IMR-90 (cell line): ENCODE data around the gene IL1RAPL1. TPM values are rescaled to one million over a fixed set of nuclear protein-coding genes. Genes with fewer than 3 reads are reported as not detected.

Experiments used
- ATAC-seq: fragments of 200-7000 bp; cut with Tn5 transposase; 2 replicates; pipeline ENCODE4 v1.9.1; 2020; ENCODE audit warnings: low read depth, mild to moderate bottlenecking, moderate library complexity
- BruUV-seq: library from RNA; stranded (reverse); fragments of 400-500 nt; replicated peaks from 2 replicates; lab custom pipeline; 2021; lab: Mats Ljungman, UMichigan
- CTCF ChIA-PET: fragments of 300-600 bp; formaldehyde crosslinking; extraction: SDS; loops from one replicate; lab custom pipeline; 2021; ENCODE audit warnings: antibody characterized with exemption; lab: Yijun Ruan, JAX
- POLR2A ChIA-PET: fragments of 300-600 bp; sonication (Branson Sonifier 250); formaldehyde crosslinking; loops from one replicate; lab custom pipeline; 2022; ENCODE audit warnings: antibody characterized with exemption; ENCODE audit not compliant: unreplicated experiment; lab: Charles Lee
- DNase-seq: peaks from one replicate; pipeline ENCODE4 v3.0.0; 2013
- H2AFZ ChIP-seq: replicated peaks from 2 replicates; pipeline ENCODE3; 2013; ENCODE audit warnings: low read length, mild to moderate bottlenecking; ENCODE audit not compliant: poor library complexity
- H2AK5ac ChIP-seq: 2 replicates; pipeline ENCODE4 v1.6.1; 2013; ENCODE audit warnings: low read depth, low read length, inconsistent platforms
- H2AK9ac ChIP-seq: replicated peaks from 2 replicates; pipeline ENCODE3; 2013; ENCODE audit warnings: mild to moderate bottlenecking, low read depth, low read length, moderate library complexity; ENCODE audit not compliant: poor library complexity
- H2BK120ac ChIP-seq: 2 replicates; pipeline ENCODE4 v1.6.1; 2013; ENCODE audit warnings: low read depth, low read length, inconsistent platforms
- H2BK15ac ChIP-seq: 3 replicates; pipeline ENCODE4 v1.6.1; 2013; ENCODE audit warnings: low read depth, low read length, inconsistent platforms
- H2BK20ac ChIP-seq: 2 replicates; pipeline ENCODE4 v1.6.1; 2013; ENCODE audit warnings: low read depth, mild to moderate bottlenecking, inconsistent platforms, low read length, moderate library complexity
- H2BK5ac ChIP-seq: 2 replicates; pipeline ENCODE4 v1.6.1; 2013; ENCODE audit warnings: mild to moderate bottlenecking, low read depth, low read length, inconsistent platforms; ENCODE audit not compliant: poor library complexity, severe bottlenecking
- H3K14ac ChIP-seq: replicated peaks from 2 replicates; pipeline ENCODE4 v1.6.1; 2013; ENCODE audit warnings: low read depth, low read length, inconsistent platforms
- H3K18ac ChIP-seq: 2 replicates; pipeline ENCODE4 v1.6.1; 2013; ENCODE audit warnings: low read depth, low read length, control low read depth
- H3K23ac ChIP-seq: 2 replicates; pipeline ENCODE4 v1.6.1; 2013; ENCODE audit warnings: low read depth, low read length, inconsistent platforms
- H3K27ac ChIP-seq: 2 replicates; pipeline ENCODE4 v1.5.1; 2013; ENCODE audit warnings: mild to moderate bottlenecking, control low read depth, low read length; ENCODE audit not compliant: insufficient read depth
- H3K27me3 ChIP-seq: 2 replicates; pipeline ENCODE4 v1.6.1; 2013; ENCODE audit warnings: low read length; ENCODE audit not compliant: control insufficient read depth, insufficient read depth
- H3K36me3 ChIP-seq: 2 replicates; pipeline ENCODE4 v1.6.1; 2013; ENCODE audit warnings: low read length, mixed read lengths; ENCODE audit not compliant: control insufficient read depth, insufficient read depth
- H3K4ac ChIP-seq: 2 replicates; pipeline ENCODE4 v1.6.1; 2013; ENCODE audit warnings: low read depth, low read length, inconsistent platforms
- H3K4me1 ChIP-seq: 2 replicates; pipeline ENCODE4 v1.6.1; 2013; ENCODE audit warnings: low read length, mixed read lengths; ENCODE audit not compliant: control insufficient read depth, insufficient read depth
- H3K4me2 ChIP-seq: 2 replicates; pipeline ENCODE4 v1.6.1; 2013; ENCODE audit warnings: low read depth, mild to moderate bottlenecking, control low read depth, low read length, moderate library complexity
- H3K4me3 ChIP-seq: 2 replicates; pipeline ENCODE4 v1.5.1; 2013; ENCODE audit warnings: low read depth, mild to moderate bottlenecking, control low read depth, low read length, moderate library complexity; ENCODE audit not compliant: insufficient read depth
- H3K56ac ChIP-seq: 2 replicates; pipeline ENCODE4 v1.6.1; 2013; ENCODE audit warnings: low read length, inconsistent platforms; ENCODE audit not compliant: insufficient read depth; ENCODE audit errors: extremely low read depth
- H3K79me1 ChIP-seq, 2 experiments: 2 replicates each; pipeline ENCODE4 v1.6.1; 2013; ENCODE audit warnings: low read length in 2 of 2, inconsistent platforms in 1 of 2, low read depth in 1 of 2
- H3K9ac ChIP-seq: 2 replicates; pipeline ENCODE4 v1.6.1; 2013; ENCODE audit warnings: low read depth, low read length, control low read depth
- H3K9me1 ChIP-seq: 2 replicates; pipeline ENCODE4 v1.6.1; 2013; ENCODE audit warnings: low read length, inconsistent platforms; ENCODE audit not compliant: insufficient read depth
- H3K9me3 ChIP-seq: 2 replicates; pipeline ENCODE4 v1.6.1; 2013; ENCODE audit warnings: low read length; ENCODE audit not compliant: control insufficient read depth, insufficient read depth
- H4K20me1 ChIP-seq: 2 replicates; pipeline ENCODE4 v1.6.1; 2013; ENCODE audit warnings: low read length, inconsistent platforms; ENCODE audit not compliant: insufficient read depth
- H4K5ac ChIP-seq: 2 replicates; pipeline ENCODE4 v1.6.1; 2013; ENCODE audit warnings: mild to moderate bottlenecking, low read depth, low read length, control low read depth
- H4K8ac ChIP-seq, 2 experiments: 2 replicates each; pipeline ENCODE4 v1.6.1; 2013; ENCODE audit warnings: low read depth in 2 of 2, low read length in 2 of 2, control low read depth in 1 of 2, inconsistent platforms in 1 of 2
- H4K91ac ChIP-seq: 2 replicates; pipeline ENCODE4 v1.6.1; 2013; ENCODE audit warnings: low read depth, low read length, inconsistent platforms; ENCODE audit not compliant: insufficient read depth
- BHLHE40 ChIP-seq: fragments of 150-350 bp; IDR thresholded peaks from 2 replicates; pipeline ENCODE4 v1.6.1; 2016; ENCODE audit warnings: mild to moderate bottlenecking, low read depth, low read length
- CEBPB ChIP-seq: IDR thresholded peaks from 2 replicates; pipeline ENCODE4 v1.6.1; 2012; ENCODE audit warnings: low read depth, low read length, improper control_type of control experiment
- CHD1 ChIP-seq: IDR thresholded peaks from 2 replicates; pipeline ENCODE4 v1.6.1; 2012; ENCODE audit warnings: low read depth, low read length, improper control_type of control experiment
- CTCF ChIP-seq: conservative IDR thresholded peaks from 2 replicates; pipeline ENCODE4 v1.5.1; 2012; ENCODE audit warnings: mild to moderate bottlenecking, low read depth, low read length, improper control_type of control experiment
- ELK1 ChIP-seq: fragments of 150-350 bp; IDR thresholded peaks from 2 replicates; pipeline ENCODE4 v1.6.1; 2016; ENCODE audit warnings: low read depth, mild to moderate bottlenecking, low read length, moderate library complexity, borderline replicate concordance
- FOS ChIP-seq: fragments of 150-350 bp; IDR thresholded peaks from 2 replicates; pipeline ENCODE4 v1.6.1; 2016; ENCODE audit warnings: low read depth, low read length
- MAFK ChIP-seq: IDR thresholded peaks from 2 replicates; pipeline ENCODE4 v1.6.1; 2012; ENCODE audit warnings: low read depth, low read length, improper control_type of control experiment
- MAZ ChIP-seq: IDR thresholded peaks from 2 replicates; pipeline ENCODE4 v1.6.1; 2012; ENCODE audit warnings: low read depth, mild to moderate bottlenecking, low read length, improper control_type of control experiment, moderate library complexity, borderline replicate concordance
- MXI1 ChIP-seq: IDR thresholded peaks from 2 replicates; pipeline ENCODE4 v1.6.1; 2012; ENCODE audit warnings: low read depth, mild to moderate bottlenecking, low read length, moderate library complexity, borderline replicate concordance
- NFE2L2 ChIP-seq: fragments of 150-350 bp; IDR thresholded peaks from 2 replicates; pipeline ENCODE4 v1.6.1; 2016; ENCODE audit warnings: low read depth, mild to moderate bottlenecking, low read length
- POLR2A ChIP-seq: IDR thresholded peaks from 2 replicates; pipeline ENCODE4 v1.6.1; 2012; ENCODE audit warnings: mild to moderate bottlenecking, low read depth, low read length
- RAD21 ChIP-seq: IDR thresholded peaks from 2 replicates; pipeline ENCODE4 v1.6.1; 2012; ENCODE audit warnings: low read length, improper control_type of control experiment
- RCOR1 ChIP-seq: IDR thresholded peaks from 2 replicates; pipeline ENCODE4 v1.6.1; 2012; ENCODE audit warnings: mild to moderate bottlenecking, low read length, improper control_type of control experiment; ENCODE audit not compliant: insufficient replicate concordance
- RFX5 ChIP-seq: IDR thresholded peaks from 2 replicates; pipeline ENCODE4 v1.8.0; 2012; ENCODE audit warnings: low read depth, mild to moderate bottlenecking, low read length, moderate library complexity
- SMC3 ChIP-seq: fragments of 150-350 bp; IDR thresholded peaks from 2 replicates; pipeline ENCODE4 v1.6.1; 2016; ENCODE audit warnings: low read depth, mild to moderate bottlenecking, antibody characterized with exemption, low read length, moderate library complexity
- USF2 ChIP-seq: fragments of 150-350 bp; IDR thresholded peaks from 2 replicates; pipeline ENCODE4 v1.6.1; 2017; ENCODE audit warnings: mild to moderate bottlenecking, antibody characterized with exemption, low read length, low read depth
- WGBS, 2 experiments: methylation state at CpG; one replicate each; pipeline versions ENCODE4 v1.1.5 to v1.1.7; 2013; ENCODE audit warnings: missing lambda C conversion rate in 2 of 2; ENCODE audit not compliant: insufficient read length in 1 of 2; ENCODE audit errors: extremely low coverage in 2 of 2; 5-methylcytosine and 5-hydroxymethylcytosine counted together
- dilution Hi-C: fragments of 300-500 bp; cut with HindIII; formaldehyde crosslinking; loops from one replicate; pipeline ENCODE4 v1.14.3; 2018; ENCODE audit warnings: low sequenced_read_pairs; ENCODE audit not compliant: unreplicated experiment
- in situ Hi-C: fragments of 300-500 bp; cut with MboI; formaldehyde crosslinking; loops from 3 replicates; pipeline ENCODE4 v1.14.3; 2019; ENCODE audit warnings: low sequenced_read_pairs, inconsistent platforms, mixed read lengths
- intact Hi-C: fragments of 100-400 bp; cut with micrococcal nuclease; formaldehyde crosslinking; loops from 2 replicates; pipeline ENCODE4 v1.10.0; 2022
- polyA plus RNA-seq, 3 experiments: library from polyadenylated mRNA; depleted of rRNA; stranded (reverse); fragments of >200 nt; gene quantifications; 2 replicates each; pipeline ENCODE4 v1.2.3, GENCODE V29; 2012; ENCODE audit warnings: low replicate concordance in 1 of 3
- total RNA-seq: library from RNA; depleted of rRNA; stranded (reverse); fragments of >200 nt; gene quantifications from 2 replicates; pipeline ENCODE4 v1.2.3, GENCODE V29; 2012

The IL1RAPL1 gene
- total and polyA plus RNA-seq, 2 of the 4 experiments (the other 2 are of a cell fraction): 1.5 to 9.0 TPM

- H2AK5ac ChIP-seq: no peak overlapping the region
- no peak overlapping the region for H4K91ac ChIP-seq
- H3K27ac ChIP-seq: no peak overlapping the region
- H2BK15ac ChIP-seq: no peak overlapping the region
- no peak overlapping the region for H3K4ac ChIP-seq
- no peaks in the 10 kb centered on the region for H3K79me1 ChIP-seq
- intact Hi-C loops (no loop called here), dilution Hi-C loops (no loop called here), in situ Hi-C loops (no loop called here)
- BruUV-seq: no TSS peak
- no peaks in the 10 kb centered on the region for H4K20me1 ChIP-seq
- no peaks in the 10 kb centered on the region for H3K4me1 ChIP-seq
- H3K14ac ChIP-seq: no peak overlapping the region
- H2AK9ac ChIP-seq: no peak overlapping the region
- H4K8ac ChIP-seq: no peak overlapping the region
- H2BK20ac ChIP-seq: no peak overlapping the region
- no peak overlapping the region for H2BK5ac ChIP-seq
- TF ChIP-seq POLR2A (no peak), CEBPB (no peak), CHD1 (no peak), MXI1 (no peak), FOS (no peak), RCOR1 (no peak), NFE2L2 (no peak), MAFK (no peak), RAD21 (no peak), ELK1 (no peak), SMC3 (no peak), RFX5 (no peak), CTCF (no peak), USF2 (no peak), BHLHE40 (no peak), MAZ (no peak)
- H3K9me1 ChIP-seq: no peaks in the 10 kb centered on the region
- no peak overlapping the region for H3K4me3 ChIP-seq
- H3K18ac ChIP-seq: no peak overlapping the region
- no peak for ATAC-seq
- H3K23ac ChIP-seq: no peak overlapping the region
- no peaks in the 10 kb centered on the region for H3K9me3 ChIP-seq
- H3K36me3 ChIP-seq: no peaks in the 10 kb centered on the region
- no peak for DNase-seq
- POLR2A ChIA-PET: no interaction called here
- H3K27me3 ChIP-seq: no peaks in the 10 kb centered on the region
- no peak overlapping the region for H3K4me2 ChIP-seq
- no peak overlapping the region for H3K9ac ChIP-seq
- CTCF ChIA-PET: no interaction called here
- H2AFZ ChIP-seq: no peak overlapping the region
- no peak overlapping the region for H3K56ac ChIP-seq
- WGBS, 2 experiments: no CpG with 5 or more reads among the region's 2 CpGs
- H4K5ac ChIP-seq: no peak overlapping the region
- H2BK120ac ChIP-seq: no peak overlapping the region
These were observed 39.3 kb downstream of the IL1RAPL1 start for GRCh38 chrX:28626515-28626914.
